Heart left ventricle (tissue), 13 donors: Measurements from ENCODE around the gene SMURF1.
"Not testable (repeated sequence)": the region's sequence is repeated elsewhere in the genome, so short reads cannot be mapped to it uniquely, and the experiment has no call there.

Experiments used
- POLR2A ChIP-seq, 2 donors: fragments of 450-650 bp; IDR thresholded peaks; one replicate each; pipeline ENCODE4 v1.6.1; 2017; ENCODE audit warnings: antibody characterized with exemption in 2 of 2, mild to moderate bottlenecking in 2 of 2, moderate library complexity in 2 of 2
- TF ChIP-seq, protein P1 (sequence below), 12 donors: fragments of 200-600 bp; sonication (generic) in 4 of 12; IDR thresholded peaks; one replicate each; pipeline versions ENCODE4 v1.5.0 to v1.8.0; 2018 to 2022; ENCODE audit warnings: antibody characterized with exemption in 12 of 12, mild to moderate bottlenecking in 5 of 12
- donor health status: ischemic (EF 13 %, LVEDD 7.1; RV severe dilation, severe dysfunction).
- donor health status: DM: no; HTN: yes; CAD: no.
- donor health status: DM: no; HTN: no; CAD: no.
- donor health status: ischemic (EF 25% LVEDD 6.9; RV normal size, moderate dysfunction).
- donor health status: ischemic (EF 25% LVEDD 5.7; RV mildly dilated, moderate dysfunction).
- donor health status: ischemic (EF 35%, LVEDD 5.7; RV mildly dilated, moderate dysfunction).
- donor health status: nonischemic (EF 11% LVEDD 7.7; RV severe dilation, severe dysfunction).
- donor health status: DM: yes; HTN: yes; CAD: no.
- donor health status: PGD.
- donor health status: ischemic (EF 29% LVEDD 5.4; RV normal size, mild dysfunction).
- donor health status: nonischemic (EF 23%, LVEDD 6.1; RV moderate dilation, normal function).

DNA sequence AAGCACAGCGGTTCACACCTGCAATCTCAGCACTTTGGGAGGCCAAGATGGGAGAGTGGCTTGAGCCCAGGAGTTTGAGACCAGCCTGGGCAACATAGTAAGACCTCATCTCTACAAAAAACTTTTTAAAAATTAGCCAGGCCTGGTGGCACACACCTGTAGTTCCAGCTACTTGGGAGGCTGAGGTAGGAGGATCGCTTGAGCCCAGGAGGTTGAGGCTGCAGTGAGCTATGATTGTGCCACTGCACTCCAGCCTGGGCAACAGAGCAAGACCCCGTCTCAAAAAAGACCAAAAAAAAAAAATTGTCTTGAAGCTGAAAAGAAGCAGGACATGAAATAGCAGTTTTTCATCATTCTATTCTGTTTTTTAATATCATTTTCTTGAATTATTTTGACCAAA is 99.0 kb downstream of the SMURF1 start:
- not testable (repeated sequence) for TF ChIP-seq POLR2A (IDR thresholded peaks at IDR 0.05)
- TF ChIP-seq, protein P1, sequence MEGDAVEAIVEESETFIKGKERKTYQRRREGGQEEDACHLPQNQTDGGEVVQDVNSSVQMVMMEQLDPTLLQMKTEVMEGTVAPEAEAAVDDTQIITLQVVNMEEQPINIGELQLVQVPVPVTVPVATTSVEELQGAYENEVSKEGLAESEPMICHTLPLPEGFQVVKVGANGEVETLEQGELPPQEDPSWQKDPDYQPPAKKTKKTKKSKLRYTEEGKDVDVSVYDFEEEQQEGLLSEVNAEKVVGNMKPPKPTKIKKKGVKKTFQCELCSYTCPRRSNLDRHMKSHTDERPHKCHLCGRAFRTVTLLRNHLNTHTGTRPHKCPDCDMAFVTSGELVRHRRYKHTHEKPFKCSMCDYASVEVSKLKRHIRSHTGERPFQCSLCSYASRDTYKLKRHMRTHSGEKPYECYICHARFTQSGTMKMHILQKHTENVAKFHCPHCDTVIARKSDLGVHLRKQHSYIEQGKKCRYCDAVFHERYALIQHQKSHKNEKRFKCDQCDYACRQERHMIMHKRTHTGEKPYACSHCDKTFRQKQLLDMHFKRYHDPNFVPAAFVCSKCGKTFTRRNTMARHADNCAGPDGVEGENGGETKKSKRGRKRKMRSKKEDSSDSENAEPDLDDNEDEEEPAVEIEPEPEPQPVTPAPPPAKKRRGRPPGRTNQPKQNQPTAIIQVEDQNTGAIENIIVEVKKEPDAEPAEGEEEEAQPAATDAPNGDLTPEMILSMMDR (IDR thresholded peaks at IDR 0.05): not testable (repeated sequence)
